Hypothalamus (tissue), 51 donors: ENCODE measurements around the gene SLC6A12.

Source experiments
- DNase-seq, 51 donors: peaks; one replicate each; lab custom pipeline; 2025; lab: John Stamatoyannopoulos, UW

Gene SLC6A12

DNA sequence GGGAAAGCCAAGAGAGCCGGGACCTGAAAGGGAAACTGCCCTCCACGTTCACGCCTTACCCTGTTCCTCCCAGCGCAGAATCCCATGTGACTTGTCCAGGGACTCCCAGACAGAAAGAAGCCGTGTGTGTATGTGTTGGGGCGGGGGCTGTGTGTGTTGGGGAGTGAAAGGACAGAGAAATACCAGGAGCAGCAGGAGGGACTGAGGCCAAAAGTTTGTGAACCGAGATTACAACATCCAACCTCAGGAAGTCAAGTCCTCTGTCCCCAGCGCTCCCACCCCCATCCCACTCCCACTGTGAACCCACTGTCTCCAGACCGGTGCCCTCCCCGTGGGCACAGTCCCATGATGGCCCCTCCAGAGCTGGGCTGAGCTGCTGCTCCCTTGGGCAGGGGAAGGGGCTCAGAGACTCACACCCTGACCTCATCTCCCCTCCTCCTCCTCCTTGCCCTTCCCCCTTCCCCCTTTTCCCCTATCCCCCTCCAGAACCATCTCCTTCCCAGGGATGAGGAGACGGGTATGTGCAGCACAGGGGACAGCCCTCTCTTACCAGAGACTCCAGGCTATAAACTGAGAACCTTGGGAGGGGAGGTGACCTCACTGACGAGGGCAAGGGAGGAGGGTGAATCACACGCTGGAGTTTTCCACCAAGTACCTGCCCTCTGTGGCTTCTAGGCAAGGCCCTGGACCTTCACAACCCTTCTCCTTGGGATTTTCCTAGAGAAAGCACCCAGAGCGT is at the start of gene SLC6A12:
SLC6A12 (minus strand) TSS at position 155 of the 739 bp plus-strand sequence. CDS start 4,171 bp downstream, outside the sequence.
- DNase-seq, result no peak

DNA sequence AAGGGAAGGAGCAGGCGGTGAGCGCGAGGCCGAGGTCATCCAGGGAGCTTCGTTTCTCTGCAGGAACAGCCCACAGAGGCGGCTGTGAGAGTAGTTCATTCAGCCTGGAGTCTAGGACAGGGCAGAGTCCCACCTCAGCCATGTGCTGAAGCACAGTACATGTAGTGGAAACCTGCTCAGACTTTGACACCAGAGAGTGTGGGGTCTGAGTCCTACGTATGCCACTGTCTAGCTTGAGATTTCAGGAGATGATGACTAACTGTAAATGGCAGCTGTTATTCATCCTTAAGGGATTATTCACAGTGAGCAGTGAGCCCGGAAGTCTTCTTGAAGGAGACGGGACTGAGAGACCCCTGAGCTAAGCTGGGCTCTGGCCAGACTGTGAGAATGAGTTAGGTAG is 49.6 kb upstream of the SLC6A12 start:
- no peak for DNase-seq

DNA sequence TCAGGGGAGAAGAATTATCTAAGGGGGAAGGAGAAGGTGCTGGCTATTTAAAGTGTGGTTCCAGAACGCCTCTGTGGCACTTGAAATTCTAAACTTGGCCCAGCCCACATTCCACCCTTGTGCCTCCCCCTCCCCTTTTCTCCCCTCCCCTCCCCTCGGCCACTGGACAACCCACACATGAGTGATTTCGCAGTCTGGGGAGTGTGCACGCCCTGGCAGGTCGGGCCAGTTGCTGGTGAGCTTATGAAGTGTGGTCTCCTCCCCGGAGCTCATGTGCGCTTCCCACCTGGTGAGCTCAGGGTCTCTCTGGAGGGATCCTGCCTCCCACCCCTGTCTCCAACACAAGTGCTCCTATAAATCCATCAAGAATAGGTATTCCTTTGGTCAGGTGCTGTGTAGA is 48.9 kb upstream of the SLC6A12 start, which contains the start of gene SLC6A13:
SLC6A13 (minus strand) TSS at position 20 of the 400 bp plus-strand sequence. CDS start 2,784 bp downstream, outside the sequence.
- DNase-seq, result no peak

DNA sequence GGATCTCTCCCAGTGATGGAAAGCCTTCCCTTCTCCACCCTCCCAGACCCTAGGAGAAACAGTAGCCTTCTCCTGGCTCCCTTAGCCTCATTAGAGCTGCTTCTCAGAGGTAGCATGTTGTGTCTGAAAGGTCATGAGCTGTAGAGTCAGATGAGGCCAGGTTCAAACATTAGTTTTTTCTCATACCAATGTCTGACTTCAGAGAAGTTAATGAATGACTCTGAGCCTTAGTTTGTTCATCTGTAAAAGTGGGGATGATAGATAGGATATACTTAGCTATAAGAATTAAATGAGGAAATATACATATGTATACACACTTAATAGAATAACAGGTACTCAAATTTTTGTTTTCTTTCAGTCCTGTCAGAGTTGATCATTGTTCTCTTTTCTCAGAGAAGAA is 48.2 kb upstream of the SLC6A12 start:
- DNase-seq, result no peak

DNA sequence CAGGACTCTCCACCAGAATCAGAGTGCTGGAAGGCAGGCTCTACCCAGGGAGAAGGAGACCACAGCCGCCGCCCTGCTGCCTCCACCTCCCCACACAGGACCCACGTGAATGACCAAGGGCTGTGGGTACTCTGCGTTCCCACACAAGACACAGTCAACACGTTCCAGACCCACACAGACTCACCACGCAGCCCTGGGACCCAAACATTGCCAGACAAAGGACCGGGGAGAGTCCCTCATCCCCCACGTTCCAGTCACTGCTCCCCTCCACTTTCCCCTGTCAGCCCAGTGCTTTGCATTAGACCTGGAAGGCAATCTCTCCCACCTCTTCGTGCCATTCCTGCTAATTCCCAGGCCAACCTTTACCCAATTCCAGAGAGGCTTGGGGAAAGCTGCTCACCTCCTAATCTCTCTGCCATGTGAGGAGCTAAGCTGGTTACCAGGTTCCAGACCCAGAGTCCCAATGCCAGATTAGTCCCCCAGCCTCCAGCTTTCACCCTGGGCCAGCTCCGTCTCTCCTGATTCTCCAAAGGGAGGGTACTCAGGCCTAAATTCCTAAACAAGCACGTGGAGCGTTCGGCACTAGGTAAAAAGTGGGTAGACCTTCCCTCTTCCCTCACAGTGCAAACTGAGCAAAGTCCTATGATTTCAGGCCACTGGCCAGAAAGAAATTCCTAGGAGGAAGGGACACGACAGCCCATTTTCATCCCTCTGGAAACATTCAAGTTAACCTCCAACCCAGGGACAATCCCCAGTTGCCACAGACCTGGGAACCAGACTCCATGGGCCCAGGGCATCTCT is 43.8 kb upstream of the SLC6A12 start:
- DNase-seq, result no peak

DNA sequence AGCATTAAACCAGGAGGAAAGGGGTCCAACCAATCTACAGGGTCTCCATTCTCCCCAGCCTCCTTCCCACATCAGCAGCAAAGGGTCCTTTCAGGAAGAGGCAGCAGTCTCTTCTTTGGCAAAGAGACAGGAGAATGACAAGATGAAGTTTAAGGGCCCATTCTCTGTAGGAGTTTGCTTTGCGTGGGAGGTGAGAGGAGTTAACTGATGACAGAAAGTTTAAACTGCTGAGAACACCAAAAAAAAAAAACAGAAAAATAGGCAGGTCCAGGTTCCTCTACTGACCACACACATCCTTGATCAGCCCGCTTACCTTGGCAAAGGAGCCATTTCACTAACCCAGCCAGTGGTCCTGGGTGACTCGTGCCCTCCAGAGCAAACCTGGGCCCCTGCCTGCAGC is 43.0 kb upstream of the SLC6A12 start:
- no peak for DNase-seq

DNA sequence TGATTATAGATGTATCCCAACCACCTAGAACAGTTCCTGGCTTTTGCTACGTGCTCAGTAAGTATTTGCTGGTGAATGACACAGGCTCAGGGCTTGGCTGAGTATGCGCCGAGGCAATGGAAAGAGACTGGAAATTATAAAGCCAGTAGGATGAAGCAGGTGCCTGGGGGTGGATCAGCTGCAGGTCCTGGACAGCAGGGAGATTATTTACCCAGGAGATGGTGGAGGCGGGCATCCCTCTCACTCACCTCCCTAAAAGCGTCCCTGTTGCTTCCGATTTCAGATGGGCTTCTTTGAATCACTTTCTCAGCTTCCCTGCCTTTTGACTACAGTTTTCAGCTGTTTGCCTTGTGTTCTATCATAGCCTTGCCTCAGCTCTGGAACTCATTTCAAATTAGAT is 42.3 kb upstream of the SLC6A12 start:
- peak in 1 of 51 donors; percentile 5 for DNase-seq

DNA sequence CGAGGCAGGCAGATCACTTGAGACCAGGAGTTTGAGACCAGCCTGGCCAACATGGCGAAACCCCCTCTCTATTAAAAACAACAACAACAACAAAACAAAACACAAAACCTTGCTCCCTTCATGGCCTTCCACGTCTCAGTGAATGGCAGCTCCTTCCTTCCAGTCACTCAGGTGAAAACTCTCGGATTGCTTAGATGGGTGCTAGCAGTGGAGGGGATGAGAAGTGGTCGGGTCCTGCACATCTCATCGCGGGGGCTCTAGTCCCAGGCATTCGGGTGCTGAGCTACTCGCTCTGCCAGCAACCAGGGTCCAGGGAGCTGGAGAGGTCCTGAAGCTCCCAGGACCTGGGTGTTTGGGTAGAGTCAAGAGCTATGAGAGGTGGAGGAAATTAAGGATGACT is 41.0 kb upstream of the SLC6A12 start:
- DNase-seq, result no peak

DNA sequence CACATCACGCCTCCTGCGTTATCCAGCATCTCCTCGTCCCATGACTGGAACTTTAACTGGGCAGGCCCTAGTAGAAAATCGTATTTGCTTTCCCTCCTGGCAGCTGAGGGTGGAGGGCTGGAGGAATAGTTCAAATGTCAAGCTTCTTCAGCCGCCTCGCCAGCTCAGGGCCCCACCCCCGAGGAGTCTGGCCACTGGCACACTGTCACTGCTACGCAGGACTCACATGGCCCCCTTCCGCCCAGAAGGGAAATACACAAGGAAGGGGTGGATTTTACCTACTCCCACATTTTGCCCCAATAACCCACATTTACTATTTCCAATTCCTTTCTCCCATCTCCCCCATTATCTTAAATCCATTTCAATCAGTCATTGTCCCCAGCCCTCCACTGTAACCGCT is 40.1 kb upstream of the SLC6A12 start:
- DNase-seq, result no peak

DNA sequence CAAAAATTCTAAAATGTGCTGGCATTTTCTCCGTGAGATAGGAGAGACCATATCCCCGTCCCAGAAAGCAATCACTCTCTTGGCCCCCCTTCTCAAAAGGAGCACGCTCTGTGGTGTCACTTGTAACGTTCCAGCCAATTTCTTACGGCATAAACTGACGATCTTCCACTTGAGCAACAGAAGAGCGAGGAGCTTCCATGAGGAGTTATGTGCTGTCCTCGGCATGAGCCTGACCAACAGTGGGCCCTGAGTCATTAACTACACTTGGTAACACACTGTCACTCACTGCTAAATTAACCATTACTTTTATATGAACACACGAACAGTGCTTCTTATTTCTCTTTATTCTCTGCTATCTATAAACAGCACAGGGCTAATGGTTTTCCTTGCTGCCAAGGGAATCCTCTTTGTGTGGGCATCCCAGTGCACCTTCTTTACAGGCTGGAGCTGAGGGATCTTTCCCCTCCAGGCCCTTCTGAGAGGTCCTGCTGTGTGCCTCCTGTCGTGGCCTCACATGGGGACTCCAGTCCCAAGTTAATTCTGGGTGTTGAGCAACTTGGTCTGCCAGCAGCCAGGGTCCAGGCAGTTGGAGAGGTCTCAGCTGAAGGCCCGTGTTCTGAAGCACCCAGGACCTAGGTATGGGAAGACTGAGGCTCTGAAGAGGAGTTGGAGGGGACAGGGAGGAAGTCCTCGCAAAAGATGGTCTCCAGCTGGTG is 39.3 kb upstream of the SLC6A12 start:
- DNase-seq, result no peak

DNA sequence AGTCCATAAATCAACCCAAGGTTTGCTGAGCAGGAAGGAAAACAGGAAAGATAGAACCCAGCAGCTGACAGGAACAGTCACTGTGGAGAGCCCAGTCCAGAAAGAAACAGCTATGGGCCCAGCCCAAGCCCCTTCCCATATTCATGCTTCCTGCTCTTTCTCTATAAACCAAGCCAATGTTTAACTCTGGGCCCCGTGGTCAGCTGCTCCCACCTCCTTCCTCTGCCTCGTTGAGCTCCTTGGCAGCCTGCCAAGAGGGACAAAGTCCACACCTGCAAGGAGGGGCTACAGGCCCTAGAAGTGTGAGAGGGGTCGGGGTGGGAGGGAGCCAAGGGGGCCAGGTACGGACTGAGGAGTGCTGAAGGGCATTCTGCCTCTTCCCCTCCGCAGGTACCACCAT is 38.7 kb upstream of the SLC6A12 start:
- DNase-seq, result no peak

DNA sequence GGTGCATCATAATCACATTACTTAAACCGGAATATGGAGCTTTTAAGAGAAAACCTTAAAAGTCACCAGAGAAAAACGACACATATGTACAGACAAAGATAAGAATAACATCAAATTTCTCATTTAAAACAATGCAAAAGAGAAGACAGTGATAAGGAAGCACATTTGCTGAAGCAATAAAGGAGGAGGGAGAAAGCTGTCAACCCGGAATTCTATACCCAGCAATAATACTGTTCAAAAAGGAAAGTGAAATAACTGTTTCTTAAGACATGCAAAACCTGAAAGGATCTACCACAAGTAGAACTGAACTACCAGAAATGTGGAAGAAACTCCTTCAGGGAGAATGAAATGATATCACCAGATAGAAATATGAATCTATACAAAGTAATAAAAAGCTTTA is 33.3 kb upstream of the SLC6A12 start:
- DNase-seq, result no peak

DNA sequence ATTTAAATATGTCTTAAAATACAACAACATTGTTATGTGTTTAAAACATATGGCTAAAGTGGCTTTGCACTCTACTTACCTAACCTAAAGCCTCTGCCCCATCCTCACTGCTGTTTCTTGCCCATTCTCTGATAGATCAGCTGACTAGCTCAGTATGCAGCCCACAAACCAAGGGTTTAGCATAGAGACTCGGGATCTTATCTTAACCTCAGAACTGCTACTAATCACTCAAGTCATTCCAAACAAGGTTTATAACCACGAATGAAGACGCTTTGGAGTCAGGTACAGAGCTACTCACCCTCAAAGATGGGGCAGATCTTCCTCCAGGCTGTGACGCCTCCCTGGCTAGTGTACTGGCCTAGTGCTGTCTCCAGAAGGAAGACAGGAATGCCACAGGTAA is 29.4 kb upstream of the SLC6A12 start:
- DNase-seq, result no peak

DNA sequence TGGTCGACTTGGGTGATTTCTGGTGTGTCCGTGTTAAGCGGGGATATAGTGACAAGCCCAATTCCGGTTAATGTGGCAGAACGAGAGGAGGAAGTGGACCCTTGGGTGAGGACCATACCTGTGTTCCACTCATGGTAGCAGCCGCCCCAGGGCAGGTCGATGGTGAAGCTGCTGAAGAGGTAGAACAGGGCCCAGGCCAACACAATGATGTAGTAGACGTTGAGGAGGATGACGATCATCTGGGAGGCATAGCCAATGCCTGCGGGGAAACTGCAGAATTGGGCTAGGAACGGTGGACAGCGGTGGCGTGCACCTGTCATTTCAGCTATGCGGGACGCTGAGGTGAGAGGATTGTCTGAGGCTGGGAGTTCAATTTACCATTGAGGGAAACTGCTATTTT is 28.5 kb upstream of the SLC6A12 start:
- no peak for DNase-seq

DNA sequence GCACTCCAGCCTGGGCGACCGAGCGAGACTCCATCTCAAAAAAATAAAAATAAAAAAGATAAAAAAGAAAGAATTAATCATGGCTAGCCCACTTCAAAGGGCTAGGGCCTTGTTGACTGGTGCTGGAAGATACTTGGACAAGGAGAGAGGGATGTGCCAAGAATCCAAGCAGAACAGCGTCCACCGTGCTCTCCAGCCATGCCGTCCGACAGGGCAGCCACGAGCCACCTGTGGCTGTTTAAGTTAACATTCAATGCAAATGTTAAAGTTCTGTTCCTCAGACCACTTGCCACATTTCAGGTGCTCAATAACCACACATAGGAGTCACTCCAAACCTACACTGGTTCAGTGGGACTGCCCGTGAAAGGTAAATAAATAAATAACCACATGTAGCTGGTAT is 27.3 kb upstream of the SLC6A12 start:
- no peak for DNase-seq

DNA sequence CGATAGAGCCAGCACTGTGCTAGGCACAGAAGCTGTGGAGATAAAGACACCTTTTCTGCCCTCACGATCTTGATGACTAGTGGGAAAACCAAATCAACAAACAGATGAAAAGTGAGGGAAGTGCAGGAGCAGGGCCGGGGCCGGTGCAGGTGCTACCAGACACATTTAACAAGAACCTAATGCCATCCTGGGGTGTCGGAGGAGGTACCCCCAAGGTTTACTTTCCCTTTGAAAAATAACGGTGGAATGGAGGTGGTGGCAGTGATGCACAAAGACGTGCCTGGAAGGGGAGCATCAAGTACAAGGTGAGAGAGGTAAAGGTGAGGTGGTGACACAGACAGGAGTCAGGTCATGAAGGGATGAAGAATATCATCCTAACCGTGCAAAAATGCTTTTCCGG is 26.6 kb upstream of the SLC6A12 start:
- DNase-seq, result no peak

DNA sequence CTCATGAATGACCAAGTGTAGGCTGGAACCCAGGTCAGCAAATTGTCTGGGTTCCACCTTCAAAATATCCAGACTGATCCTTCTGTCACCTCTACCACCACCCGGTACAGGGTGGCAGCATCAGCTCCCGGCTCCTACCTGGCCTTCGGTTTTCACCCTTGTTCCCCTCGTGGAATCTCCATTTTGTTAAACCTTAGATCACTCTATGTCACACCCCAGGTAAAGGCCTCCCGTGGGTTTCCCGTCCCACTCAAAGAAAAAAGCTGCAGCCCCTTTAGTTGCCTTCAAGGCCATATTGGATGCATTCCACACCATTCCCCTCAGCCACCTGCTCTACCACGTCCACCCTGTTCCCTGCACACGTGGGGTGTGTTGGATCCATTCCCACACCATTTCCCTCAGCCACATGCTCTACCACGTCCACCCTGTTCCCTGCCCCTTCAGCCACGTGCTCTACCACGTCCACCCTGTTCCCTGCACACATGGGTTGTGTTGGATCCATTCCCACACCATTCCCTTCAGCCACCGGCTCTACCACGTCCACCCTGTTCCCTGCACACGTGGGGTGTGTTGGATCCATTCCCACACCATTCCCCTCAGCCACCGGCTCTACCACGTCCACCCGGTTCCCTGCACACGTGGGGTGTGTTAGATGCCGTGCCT is 24.9 kb upstream of the SLC6A12 start:
- DNase-seq, result no peak

DNA sequence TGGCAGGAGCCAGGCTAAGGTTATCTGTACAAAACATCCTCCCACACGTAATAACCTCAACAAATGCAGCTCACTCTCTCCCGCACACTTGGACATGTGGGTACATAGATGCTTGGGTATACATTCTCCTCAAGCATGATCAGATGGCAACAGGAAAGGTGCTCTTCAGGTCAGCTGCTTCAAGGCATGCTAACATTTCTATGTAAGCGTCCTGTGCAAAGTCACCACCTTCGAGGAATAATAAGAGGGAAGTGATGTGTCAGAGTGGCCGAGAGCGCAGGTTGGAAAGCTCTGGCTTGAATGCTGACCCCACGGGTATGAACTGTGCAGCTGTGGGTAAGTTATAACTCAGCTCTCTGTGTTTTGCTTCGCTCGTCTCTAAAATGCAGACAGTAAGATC is 24.2 kb upstream of the SLC6A12 start:
- no peak for DNase-seq

DNA sequence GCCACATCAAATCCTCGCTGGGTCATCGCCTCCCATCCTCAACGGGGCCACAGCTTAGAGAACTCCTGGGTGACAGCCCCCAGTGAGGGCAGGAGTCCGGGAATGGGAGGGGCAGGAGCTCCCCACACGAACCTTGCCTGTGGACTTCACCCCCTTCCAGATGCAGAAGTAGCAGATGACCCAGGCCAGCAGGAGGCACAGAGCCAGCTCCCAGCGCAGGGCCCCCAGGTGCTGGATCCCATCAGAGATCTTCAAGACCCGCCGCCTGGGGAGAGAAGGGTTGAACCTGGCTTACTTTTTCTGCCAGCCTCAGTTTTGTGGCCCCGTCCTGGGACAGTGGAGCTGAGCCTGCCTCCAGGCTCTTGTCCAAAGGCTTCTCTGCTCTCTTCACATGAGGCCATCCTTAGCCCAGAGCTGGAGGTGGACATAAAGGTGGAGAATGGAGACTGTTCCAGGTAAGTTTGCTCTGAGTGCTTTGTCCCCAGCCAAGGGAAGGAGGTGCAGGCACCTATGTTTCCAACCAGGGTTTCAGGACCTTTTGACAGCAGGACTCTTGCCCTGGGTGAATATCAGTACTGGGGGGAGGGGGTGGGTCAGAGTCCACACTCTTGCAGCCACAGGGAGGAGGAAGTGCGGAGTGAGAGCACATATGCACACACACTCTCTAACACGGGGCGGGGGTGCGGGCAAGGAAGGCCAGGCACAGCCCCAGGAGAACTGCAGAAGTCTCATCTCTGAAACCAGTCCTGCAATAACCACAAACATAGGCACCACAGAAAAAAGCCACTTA is 23.3 kb upstream of the SLC6A12 start:
- DNase-seq, result no peak

DNA sequence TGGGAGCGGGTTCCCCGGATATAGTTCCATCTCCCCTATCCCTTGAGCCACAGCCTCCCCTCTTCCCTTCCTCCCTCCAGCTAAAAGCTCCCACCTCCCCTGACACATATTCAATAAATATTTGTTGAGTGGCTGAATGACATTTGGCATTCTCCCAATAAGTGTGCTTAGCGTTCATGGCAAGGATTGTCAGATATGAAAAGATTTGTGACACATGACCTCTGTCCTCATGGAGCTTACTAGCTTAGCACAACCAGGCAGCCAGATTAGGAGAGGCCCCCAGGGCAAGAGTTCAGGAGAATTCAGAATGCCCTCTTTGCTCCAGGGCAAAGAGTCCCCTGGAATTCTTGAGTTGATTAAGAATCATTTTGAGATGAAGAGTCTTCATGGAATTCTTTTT is 22.5 kb upstream of the SLC6A12 start:
- DNase-seq, result no peak
